ENCODE data around the gene BCAS1.

BCAS1 gene

DNA sequence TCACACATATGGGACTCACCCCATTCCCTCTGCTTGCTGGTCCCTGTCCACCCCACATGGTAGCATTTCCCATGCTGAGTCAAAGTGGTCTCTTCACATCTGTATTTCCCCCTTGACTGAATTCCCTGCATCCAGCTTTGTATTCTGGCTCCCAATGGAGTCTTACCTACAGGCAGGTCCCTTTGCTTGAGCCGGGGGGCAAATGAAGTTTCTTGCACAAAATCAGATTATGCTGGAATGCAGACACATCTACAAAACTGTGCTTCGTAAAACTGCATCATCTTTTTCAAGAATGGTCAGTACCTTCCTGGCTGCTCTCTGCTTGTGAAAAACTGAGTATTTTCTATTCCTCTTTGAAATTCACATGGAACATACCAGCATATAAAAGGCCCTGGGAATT lies 32.1 kb upstream of the BCAS1 start:
- no peak for DNase-seq

DNA sequence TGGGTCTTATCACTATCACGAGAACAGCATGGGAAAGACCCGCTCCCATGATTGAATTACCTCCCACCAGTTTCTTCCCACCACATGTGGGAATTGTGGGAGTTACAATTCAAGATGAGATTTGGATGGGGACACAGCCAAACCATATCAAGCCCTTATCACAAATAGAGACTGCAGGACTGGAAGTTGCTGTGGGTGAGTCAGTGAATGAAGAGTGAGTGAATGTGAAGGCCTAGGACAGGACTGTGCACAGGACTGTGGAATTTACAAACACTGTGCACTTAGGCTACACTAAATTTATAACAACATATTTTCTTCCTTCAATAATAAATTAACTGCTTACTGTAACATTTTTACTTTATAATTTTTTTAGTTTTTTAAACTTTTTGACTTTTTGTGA lies 30.2 kb upstream of the BCAS1 start:
- DNase-seq: no peak

DNA sequence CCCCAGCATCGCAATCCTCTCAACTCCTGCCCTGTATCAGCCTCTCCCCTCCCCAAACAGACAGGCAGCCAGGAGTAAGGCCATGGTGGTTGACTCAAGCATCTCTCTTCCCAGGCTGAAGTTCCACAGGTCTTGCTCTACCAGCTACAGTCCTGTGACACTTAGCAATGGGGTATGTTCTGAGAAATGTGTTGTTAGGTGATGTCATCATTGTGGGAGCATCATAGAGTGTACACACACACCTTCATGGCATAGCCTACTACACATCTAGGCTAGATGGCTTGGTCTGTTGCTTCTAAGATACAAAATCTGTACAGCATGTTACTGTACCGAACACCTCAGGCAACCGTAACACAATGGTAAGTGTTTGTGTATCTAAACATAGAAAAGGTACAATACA lies 29.5 kb upstream of the BCAS1 start:
- no peak for DNase-seq

DNA sequence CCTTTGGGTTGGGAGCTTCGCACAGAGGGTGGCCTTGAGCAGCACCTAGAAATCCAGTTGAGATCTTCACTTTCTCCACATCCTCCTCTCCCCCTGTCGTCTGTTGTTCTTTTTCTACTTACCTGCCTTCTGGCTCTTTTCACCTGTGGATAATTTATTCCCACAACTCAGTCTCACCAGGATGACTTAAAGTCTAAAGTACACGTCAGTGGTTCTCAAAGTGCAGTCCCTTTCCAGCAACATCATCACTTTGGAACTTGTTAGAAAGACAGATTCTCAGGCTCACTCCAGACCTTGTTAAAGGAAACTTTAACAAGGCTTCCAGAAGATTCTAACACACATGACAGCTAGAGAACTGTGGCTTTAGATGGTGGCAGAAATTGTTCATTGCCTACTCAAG lies 27.7 kb upstream of the BCAS1 start:
- DNase-seq: no peak

DNA sequence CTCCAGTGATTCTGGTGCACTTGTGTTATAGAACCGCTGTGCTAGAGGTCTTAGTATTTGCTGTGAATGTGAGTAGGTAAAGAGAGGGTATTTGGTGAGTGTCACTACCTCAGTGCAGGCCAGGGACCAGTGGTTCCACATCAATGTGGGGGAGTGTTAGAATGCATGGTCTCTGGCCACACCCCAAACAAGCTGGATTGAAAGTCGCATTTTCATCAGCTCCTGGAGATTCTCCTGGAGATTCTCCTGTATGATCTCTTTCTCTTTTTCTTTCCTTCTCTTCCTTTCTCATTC lies 26.8 kb upstream of the BCAS1 start:
- no peak for DNase-seq

DNA sequence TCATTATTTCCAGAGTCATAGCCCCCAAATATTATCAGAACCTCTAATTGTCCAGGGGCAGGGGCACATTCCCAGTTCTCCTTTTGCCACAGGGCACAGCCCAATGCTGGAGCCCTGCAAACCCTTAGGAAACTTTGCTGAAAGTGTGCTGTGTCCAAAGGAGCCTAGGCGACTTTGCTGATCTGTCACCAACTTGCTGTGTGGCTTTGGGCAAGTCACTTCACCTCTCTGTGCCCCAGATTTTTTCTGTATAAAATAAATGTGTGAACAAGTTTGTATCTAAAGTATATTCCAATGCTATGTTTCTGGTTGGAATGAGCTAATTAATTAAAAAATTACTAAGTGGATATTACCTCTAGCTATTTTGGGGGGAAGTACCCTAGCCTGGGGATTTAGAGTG lies 25.4 kb upstream of the BCAS1 start:
- no peak for DNase-seq

DNA sequence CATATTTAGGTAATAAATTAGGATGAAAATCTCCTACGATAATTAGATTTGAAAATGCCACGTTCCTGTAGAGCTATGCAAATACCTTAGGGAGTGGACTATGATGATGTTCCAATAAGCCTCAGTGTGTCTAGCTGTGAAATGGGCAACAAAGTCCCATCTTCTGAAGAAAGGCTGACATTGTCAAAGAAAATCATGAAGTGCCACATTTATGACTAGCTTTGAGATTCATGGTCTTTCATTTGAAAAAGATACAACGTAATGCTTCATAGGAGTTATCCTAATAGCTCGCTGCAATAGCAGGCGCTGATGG lies 23.8 kb upstream of the BCAS1 start:
- DNase-seq: no peak

DNA sequence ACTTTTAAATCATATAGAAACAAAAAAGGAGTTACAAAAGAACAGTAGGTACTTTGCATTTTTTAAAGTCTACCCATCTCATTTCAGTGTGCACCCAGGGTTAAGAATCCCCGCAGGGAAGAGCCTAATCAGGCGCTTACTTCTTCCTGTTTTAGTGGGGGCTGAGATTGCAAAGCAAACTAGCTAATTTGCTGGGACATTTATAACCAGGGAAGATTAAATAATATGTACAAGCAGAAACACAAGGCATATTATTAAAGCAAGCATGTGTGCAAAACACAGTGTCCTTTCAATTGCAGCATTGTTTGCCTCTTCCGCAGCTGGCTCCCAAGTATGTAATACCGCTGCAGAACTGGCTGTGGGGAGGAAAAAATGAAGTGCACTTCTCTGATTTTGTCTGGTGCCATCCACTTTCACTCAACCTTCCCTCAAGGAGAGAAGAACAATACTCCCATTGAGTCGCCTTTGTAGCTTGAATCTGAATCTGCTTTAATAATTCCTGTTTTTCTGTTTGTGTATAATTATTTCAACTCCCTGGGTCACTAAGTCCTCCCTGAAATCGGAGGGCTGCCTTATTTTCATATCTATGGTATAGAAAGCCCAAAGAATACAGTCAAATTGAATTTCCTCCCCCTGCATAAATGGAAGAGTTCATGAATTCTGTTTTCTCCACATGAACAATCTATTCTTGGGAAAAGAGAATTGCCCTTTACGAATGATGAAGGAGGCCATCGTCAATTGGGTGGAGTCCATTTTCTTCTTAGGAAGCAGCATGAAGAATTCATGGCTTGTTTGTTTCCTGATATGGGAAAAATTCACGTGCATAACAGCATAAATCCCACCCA lies 23.3 kb upstream of the BCAS1 start:
- DNase-seq: no peak

DNA sequence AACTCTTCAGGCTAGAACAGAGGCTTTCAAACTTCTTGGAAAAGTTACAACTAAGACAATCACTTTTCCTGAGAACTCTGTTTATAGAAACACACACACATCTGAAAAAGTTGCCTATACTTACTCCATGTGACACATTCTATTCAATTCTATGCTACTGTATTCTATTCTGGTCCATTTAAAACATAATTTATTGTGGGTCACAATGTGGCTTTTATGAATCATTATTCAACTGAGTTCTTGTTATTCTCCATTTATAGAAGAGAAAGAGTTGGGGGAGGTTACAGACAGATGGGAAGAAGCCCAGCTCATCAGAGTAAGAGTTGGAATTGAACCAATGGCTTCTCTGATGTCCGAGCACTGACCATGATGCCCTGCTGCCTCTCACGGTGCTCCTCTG lies 21.6 kb upstream of the BCAS1 start:
- DNase-seq: no peak

DNA sequence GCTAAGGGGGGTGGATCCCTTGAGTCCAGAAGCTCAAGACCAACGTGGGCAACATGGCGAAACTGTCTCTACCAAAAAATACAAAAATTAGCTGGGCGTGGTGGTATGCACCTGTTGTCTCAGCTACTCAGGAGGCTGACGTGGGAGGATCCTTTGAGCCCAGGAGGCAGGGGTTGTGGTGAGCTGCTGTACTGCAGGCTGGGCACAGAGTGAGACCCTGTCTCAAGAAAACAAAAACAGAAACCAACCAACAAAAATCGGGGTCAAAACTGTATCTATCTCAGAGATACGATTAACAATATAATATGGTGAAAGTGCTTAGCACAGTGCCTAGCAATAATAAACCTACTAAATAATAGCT lies 20.7 kb upstream of the BCAS1 start:
- no peak for DNase-seq

DNA sequence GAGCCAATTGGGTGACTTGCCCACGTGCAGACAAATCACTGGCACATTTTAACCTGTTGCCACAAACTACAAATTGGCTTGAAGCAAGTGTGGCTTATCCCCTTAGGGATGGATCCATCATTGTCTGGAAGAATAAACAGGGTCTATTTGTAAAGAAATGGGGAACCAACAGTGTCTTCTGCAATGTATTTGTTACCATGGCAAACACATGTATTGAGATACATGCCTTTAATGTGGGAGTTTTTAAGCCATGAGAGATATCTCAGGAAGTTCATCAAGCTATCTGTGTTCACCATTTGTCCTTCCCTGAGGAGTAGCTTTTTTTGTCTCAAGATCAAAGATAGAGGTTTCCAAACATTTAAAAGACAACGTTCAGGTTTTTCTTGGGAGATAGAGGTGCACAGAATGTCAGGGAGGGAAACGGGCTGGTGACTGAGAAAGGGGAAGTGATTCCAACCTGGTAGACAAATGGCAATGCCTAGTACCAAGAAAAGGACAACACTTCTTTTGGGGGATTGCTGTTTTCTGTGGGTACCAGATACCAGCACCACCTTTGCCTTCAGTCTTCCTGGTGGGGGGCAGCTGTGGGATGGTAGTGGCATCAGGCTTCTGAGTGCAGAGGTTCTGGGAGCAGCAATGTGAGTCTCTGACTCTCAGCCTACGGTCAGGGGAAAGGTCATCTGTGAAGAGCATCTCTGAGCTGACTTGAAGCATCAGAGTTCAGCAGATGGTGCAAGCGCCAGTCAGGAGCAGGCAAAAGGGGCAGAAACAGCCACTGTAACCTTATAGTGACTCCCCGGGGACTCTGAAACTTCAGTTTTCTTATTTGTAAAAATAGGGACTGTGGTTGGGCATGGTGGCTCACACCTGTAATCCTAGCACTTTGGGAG lies 20.1 kb upstream of the BCAS1 start:
- DNase-seq: no peak

DNA sequence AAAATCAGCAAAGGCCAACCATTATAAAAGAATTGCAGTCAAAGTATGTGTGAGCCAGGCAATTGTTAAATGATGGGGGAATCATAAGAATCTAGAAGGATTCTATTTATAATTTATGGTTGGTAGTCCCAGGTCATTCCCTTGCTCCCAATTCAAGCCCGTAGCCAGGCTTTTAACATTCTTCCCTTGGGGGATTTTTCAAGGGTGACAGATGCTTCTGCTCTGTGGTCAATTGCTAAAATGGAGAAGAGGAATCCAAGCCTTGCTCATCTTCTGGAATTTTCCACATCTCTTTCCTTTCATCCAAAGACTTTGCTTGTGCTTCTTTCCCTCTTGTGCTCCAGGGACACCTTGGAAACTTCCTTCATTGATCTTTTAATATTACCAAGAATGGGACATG lies 18.0 kb upstream of the BCAS1 start:
- no peak for DNase-seq

DNA sequence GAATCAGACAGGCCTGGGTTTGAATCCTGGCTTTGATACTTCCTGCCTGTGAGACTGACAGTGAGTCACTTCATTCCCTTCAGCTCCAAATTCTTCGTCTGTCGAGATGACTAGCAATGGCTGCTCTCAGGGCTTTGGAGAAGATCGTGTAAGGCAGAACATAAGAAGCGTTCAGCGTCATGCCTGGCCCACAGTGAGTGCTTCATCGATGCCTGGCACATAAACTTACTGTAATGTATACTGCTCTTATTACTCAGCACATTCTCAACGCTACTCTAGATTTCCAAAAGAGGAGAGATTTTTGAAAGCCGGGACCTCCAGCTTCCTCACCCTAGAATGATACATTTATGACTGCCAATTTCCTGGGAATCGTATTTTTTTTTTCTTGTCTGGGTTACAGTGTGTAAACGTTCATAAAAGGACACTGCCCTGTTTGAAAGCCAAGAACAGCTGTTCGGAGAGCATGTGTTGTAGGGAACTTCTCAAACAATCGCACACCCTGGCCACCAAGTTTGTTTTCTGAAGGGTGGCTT lies 16.2 kb upstream of the BCAS1 start:
- no peak for DNase-seq

DNA sequence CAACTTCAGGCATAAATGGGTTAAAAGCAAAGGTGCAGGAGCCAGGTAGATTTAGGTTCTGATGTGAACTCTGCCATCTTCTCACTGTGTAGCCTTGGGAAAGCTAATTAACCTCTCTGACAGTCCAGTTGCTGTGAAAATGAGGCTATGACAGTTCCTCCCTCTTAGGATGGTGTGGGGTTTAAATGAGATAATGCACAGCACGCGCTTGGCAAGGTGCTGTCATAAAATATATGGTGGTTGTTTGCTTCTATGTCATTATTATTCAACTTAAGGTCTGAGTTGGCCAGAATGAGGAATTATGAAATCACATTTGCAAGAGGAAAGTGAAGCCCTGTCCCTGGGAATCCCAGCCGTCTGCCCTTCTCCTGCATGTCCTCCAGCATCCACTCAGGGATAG lies 15.5 kb upstream of the BCAS1 start:
- no peak for DNase-seq

DNA sequence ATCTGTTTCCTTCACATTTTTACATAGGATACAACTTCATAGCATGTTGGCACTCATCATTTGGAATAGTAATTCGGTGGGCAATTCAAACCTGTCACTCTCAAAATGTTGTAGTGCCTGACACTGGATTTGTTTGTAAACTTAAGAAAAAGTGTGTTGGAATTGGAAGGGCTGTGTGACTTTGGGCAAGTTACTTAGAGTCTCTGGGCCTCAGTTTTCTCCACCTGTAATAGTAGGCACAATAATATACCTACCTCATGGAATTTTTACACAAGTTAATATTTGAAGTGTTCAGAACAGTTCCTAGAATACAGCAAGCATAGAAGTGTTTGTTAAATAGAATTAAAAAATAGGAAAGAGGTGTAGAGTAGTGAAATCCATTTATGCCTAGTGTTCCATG lies 15.0 kb upstream of the BCAS1 start:
- no peak for DNase-seq

DNA sequence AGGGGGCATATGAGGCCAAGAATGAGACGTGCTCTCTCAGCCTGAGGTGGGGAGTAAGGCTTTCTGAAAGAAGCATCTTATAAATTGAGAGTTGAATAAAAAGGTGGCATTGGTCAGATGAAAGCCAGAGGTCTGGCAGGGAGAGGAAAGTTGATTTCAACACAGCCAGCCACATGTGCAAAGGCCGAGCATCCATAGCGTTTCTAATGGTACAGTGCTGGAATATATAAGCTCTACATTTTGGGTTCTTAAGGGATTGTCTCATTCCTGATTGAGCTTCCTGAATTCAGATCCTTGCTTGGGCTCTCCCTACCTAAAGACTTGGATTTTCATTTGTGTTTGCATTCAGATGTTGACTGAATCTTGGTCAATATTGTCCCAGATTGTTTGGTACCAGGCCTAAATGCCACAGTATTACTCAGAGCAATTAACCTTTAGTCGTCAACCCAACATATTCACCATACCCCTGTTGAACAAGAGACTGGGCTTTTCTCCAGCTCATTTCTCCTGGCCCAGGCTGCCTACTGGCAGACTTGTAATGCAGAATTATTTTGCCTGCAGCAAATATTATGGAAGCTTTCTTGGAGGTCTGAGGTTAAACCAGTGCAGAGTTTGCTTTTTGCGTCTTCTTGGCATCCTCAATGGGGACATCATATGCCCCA lies 14.5 kb upstream of the BCAS1 start:
- no peak for DNase-seq

DNA sequence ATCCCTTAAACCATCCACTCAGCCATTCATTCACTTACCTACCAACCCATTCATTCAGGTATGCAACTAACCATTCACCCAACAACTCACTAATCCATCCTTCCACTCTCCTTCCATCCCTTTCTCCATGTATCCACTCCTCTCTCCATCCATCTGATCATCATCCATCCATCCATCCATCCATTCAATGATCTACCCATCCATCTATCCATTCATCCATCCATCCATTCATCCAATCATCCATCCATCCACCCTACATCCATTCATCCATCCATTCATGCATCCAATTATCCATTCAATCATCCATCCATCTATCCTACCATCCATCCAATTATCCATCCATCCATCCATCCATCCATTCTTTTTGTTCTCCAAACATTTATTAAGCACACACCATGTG lies 13.8 kb upstream of the BCAS1 start:
- no peak for DNase-seq

DNA sequence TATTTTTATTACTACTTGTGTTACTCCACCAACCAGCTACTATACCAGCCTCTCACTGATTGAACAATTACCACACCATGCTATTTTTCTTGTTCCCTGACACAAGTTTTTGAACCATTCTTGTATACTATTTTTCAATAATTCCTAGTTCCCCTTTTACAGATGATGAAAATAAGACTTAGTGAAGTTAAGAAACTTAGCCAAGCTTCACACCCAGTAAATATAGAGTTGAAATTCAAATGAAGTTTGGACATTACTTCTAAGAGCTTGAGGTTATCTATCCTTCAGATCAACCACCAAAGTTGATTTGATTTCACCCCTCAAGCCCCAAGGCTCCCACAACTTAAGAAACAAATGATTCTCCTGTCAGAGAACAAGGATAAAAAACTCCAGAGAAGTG lies 13.1 kb upstream of the BCAS1 start:
- DNase-seq: no peak

DNA sequence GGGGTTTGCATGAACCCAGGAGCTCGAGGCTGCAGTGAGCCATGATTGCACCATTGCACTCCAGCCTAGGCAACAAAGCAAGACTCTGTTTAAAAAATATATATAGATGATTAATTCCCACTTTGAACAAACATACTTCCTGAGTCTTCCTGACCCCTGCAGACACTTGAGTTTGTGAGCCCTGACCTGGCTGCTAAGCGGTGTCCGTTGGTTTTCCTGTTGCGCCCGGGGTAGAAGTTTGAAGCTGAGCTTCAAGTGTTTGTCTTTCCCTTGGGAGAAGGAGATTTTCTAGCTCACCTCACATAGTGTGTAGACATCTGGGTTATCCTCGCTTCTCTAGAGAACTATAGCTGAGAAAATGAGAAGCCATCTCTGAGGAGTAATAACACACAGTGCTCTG lies 11.7 kb upstream of the BCAS1 start:
- DNase-seq: no peak

DNA sequence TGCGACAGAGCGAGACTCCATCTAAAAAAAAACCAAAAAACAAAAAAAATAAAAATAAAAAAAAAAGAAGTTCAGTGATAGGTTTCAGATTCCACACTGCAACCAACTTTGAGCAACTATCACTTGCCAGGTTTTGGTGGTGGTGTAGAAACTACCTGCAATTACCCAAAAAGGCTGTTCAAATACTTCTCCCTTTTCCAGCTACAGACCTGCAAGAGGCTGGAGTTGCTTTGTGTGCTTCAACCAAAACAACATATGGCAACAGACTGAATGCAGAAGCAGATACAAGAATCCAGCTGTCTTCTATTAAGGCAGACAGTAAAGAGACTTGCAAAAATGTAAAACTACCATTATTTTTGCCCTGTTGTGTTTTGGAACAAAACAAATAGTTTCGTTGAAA lies 9.3 kb upstream of the BCAS1 start:
- DNase-seq: no peak

DNA sequence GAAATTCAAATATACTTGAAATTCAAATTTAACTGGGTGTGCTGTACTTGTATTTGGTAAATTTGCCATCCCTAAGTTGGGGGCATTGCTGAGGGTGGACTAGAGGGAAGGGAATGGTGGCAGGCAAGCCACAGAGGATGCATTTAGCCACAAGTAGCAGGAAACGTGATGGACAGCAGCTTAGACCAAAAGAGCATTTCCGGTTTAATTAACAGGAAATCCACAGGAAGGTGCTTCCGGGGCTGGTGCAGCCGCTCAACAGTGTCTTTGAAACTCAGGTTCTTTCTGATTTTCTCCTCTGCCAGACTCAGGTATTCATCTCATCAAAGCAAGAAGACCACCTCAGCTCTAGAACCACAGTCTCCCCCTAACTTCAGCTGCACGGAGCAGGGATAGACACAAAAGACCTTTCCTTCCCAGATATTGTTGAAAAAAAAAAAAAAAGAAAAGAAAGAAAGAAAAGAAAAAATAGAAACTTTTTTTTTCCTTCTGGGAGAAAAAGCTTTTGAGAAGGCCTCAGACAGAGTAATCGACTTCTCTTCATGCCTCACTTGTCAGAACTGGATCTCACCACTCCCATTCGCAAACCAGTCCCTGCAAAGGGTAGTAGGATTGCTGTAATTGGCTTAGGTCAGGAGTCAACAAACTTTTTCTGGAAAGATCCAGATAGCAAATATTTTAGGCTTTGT lies 8.0 kb upstream of the BCAS1 start:
- peak; percentile 31 for DNase-seq

DNA sequence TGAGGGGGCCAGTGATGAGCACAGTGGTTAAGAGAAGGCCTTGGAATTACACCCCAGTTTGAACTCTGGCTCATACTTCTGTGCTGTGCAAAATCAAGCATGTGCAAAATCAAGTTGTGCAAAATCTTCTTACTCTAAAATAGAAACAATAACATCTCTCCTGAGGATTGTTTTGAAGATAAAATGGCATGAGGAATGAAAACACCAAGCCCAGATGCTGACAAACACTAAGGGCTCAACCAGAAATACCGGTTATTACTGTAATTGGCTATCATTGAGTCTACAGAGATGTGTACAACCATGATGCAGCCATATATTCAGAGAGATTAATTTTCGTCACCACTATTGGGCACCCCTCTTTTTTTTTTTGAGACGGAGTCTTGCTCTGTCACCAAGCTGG lies 5.9 kb upstream of the BCAS1 start:
- no peak for DNase-seq

DNA sequence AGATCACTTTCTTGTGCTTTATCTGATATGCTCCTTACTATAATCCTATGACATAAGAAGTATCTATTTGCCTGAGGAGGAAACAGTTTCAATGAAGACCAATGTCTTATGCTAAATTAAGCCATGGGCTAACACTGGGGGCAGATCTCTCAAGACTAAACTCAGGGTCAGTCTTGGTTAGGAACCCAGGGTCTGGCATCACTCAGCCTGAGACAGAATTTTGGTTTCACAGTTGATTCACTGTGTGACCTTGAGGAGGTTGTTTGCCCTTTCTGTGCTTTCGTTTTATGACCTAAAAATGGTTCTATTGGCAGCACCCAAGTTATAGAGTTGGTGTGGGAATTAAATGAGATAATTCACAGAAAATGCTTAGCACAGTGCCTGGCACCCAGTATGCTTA lies 4.9 kb upstream of the BCAS1 start:
- DNase-seq: no peak

DNA sequence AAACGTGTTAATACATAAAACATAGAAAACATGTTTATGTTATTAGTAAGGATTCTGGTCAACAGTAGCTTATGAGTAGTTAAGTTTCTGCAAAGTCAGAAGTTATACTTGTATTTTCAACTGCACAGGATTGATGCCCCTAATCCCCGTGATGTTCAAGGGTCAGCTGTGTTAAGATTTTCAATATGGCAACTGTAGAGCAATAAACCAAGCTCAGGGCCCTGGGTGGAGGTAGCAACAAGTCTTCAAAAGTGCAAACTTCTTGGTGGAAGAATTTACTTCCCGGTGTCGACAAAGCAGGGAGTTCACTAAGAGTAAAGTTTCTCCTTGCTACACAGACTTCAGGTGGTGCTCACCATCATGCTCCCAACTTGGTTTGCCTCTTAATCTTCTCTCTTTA lies 4.1 kb upstream of the BCAS1 start:
- DNase-seq: no peak
